Calu3 (cell line): Measurements from ENCODE around the gene PPFIBP2. TPM values are rescaled to one million over a fixed set of nuclear protein-coding genes. Genes with fewer than 3 reads are reported as not detected.

Experiments
- BruUV-seq: library from RNA; stranded (reverse); fragments of 400-500 nt; replicated peaks from 2 replicates; lab custom pipeline; 2021; lab: Mats Ljungman, UMichigan
- CTCF ChIA-PET: fragments of 300-600 bp; sonication (Branson Sonifier 250); formaldehyde crosslinking; loops from one replicate; lab custom pipeline; 2022; ENCODE audit warnings: antibody characterized with exemption; lab: Charles Lee
- DNase-seq: peaks from one replicate; pipeline ENCODE4 v3.0.0; 2022
- H3K27ac Mint-ChIP-seq: one replicate; pipeline ENCODE4 v1.8.0; 2022; ENCODE audit warnings: mixed read lengths; ENCODE audit not compliant: unreplicated experiment
- H3K27me3 Mint-ChIP-seq: one replicate; pipeline ENCODE4 v1.8.0; 2022; ENCODE audit warnings: mixed read lengths; ENCODE audit not compliant: unreplicated experiment
- H3K36me3 Mint-ChIP-seq: one replicate; pipeline ENCODE4 v1.8.0; 2022; ENCODE audit warnings: mild to moderate bottlenecking, moderate library complexity, mixed read lengths; ENCODE audit not compliant: insufficient read depth, unreplicated experiment
- H3K4me1 Mint-ChIP-seq: one replicate; pipeline ENCODE4 v1.8.0; 2022; ENCODE audit warnings: mild to moderate bottlenecking, low read depth, mixed read lengths; ENCODE audit not compliant: unreplicated experiment
- H3K4me3 Mint-ChIP-seq: one replicate; pipeline ENCODE4 v1.8.0; 2022; ENCODE audit warnings: mild to moderate bottlenecking, low read depth, moderate library complexity, mixed read lengths; ENCODE audit not compliant: unreplicated experiment
- H3K9me3 Mint-ChIP-seq: one replicate; pipeline ENCODE4 v1.8.0; 2022; ENCODE audit warnings: low read depth, mixed read lengths; ENCODE audit not compliant: unreplicated experiment
- CTCF ChIP-seq: fragments of 200-600 bp; IDR thresholded peaks from one replicate; pipeline ENCODE4 v1.8.0; 2022; ENCODE audit warnings: antibody characterized with exemption; ENCODE audit not compliant: unreplicated experiment
- intact Hi-C: fragments of 100-400 bp; cut with micrococcal nuclease; formaldehyde crosslinking; loops from one replicate; pipeline ENCODE4 v1.10.0; 2022; ENCODE audit not compliant: unreplicated experiment
- total RNA-seq: library from RNA; stranded (reverse); gene quantifications from 2 replicates; pipeline ENCODE4 v1.2.3, GENCODE V29; 2022

PPFIBP2 gene
- total RNA-seq, 1 experiment from 2014 or later, result 28.5 TPM

GRCh38 chr11:7670641-7671040 is 156.8 kb downstream of the PPFIBP2 start:
- no peak for TF ChIP-seq CTCF
- Mint-ChIP-seq H3K4me3 (no peak overlapping the region), H3K27ac (peak overlapping the region; percentile 7), H3K4me1 (peaks cover 51% of the 10 kb centered on the region), H3K36me3 (peaks cover 31% of the 10 kb centered on the region), H3K9me3 (no peaks in the 10 kb centered on the region), H3K27me3 (no peaks in the 10 kb centered on the region)
- intact Hi-C loops, result loop anchor here (10.0 kb wide), 1 partner anchor 424 kb away; no protein-coding TSS in a partner anchor
- BruUV-seq, result no TSS peak
- CTCF ChIA-PET, result interaction anchor here (1.1 kb wide), 1 partner anchor 228 kb away, joined by 3 read pairs; no protein-coding TSS in a partner anchor
- DNase-seq, result no peak

- no peaks in the 10 kb centered on the region for H3K27me3 Mint-ChIP-seq
- peak overlapping the region; percentile 63 for H3K27ac Mint-ChIP-seq
- H3K4me3 Mint-ChIP-seq, result no peak overlapping the region
- CTCF ChIA-PET, result interaction anchor here (0.6 to 1.2 kb wide), 3 partner anchors 10 to 229 kb away, joined by 3 to 6 read pairs (median 5); no protein-coding TSS in a partner anchor
- intact Hi-C loops, result loop anchor here (10.0 kb wide), 1 partner anchor 423 kb away; no protein-coding TSS in a partner anchor
- TF ChIP-seq CTCF, result no peak
- H3K4me1 Mint-ChIP-seq, result peaks cover 55% of the 10 kb centered on the region
- no peaks in the 10 kb centered on the region for H3K9me3 Mint-ChIP-seq
- peak; percentile 59 for DNase-seq
- H3K36me3 Mint-ChIP-seq, result peaks cover 26% of the 10 kb centered on the region
- BruUV-seq, result no TSS peak
Measured at GRCh38 chr11:7671347-7672215, 157.8 kb downstream of the PPFIBP2 start.

- CTCF ChIA-PET, result interaction anchor here (0.8 to 1.8 kb wide), 4 partner anchors 15 to 101 kb away, joined by 3 to 9 read pairs (median 4); no protein-coding TSS in a partner anchor
- DNase-seq, result no peak
- no peak for TF ChIP-seq CTCF
- Mint-ChIP-seq H3K36me3 (peaks cover 26% of the 10 kb centered on the region), H3K9me3 (no peaks in the 10 kb centered on the region), H3K4me3 (peak overlapping the region; percentile 81), H3K4me1 (peaks cover 63% of the 10 kb centered on the region), H3K27ac (peak overlapping the region; percentile 71), H3K27me3 (no peaks in the 10 kb centered on the region)
- no TSS peak for BruUV-seq
- intact Hi-C loops, result loop anchor here (10.0 kb wide), 1 partner anchor 422 kb away; no protein-coding TSS in a partner anchor
Measured at GRCh38 chr11:7672276-7672959, 158.6 kb downstream of the PPFIBP2 start.
